Bronchial epithelial cell (primary cell): Measurements from ENCODE around the gene CBLL1. TPM values are rescaled to one million over a fixed set of nuclear protein-coding genes. Genes with fewer than 3 reads are reported as not detected.
A peak's percentile ranks its signal among the peaks of the same experiment; 100 is the strongest.

Source experiments
- DNase-seq: peaks from one replicate; pipeline ENCODE4 v3.0.0-alpha.2; 2010; ENCODE audit warnings: low read depth
- FAIRE-seq: peaks from 2 replicates; lab custom pipeline; 2011; peaks lifted over from hg19 to GRCh38; lab: Jason Lieb, UNC
- H3K27me3 ChIP-seq: 2 replicates; pipeline ENCODE4 v1.5.1; 2011; ENCODE audit warnings: low read length; ENCODE audit not compliant: control insufficient read depth, insufficient read depth
- H3K36me3 ChIP-seq: 2 replicates; pipeline ENCODE4 v1.5.1; 2011; ENCODE audit warnings: low read length; ENCODE audit not compliant: control insufficient read depth, insufficient read depth
- H3K4me3 ChIP-seq: 2 replicates; pipeline ENCODE4 v1.5.1; 2011; ENCODE audit warnings: mild to moderate bottlenecking, low read depth, low read length, control low read depth
- CTCF ChIP-seq: IDR thresholded peaks from 2 replicates; pipeline ENCODE4 v1.5.1; 2011; ENCODE audit warnings: mild to moderate bottlenecking, moderate library complexity, low read length, control low read depth, inconsistent platforms; ENCODE audit not compliant: insufficient read depth, severe bottlenecking
- total RNA-seq: library from RNA; depleted of rRNA; stranded (reverse); fragments of >200 nt; gene quantifications from 2 replicates; pipeline ENCODE4 v1.2.1, GENCODE V29; 2014

The CBLL1 gene
- total RNA-seq = 9.0 and 12.3 TPM in 2 replicates

GRCh38 chr7:107743567-107744344 is at the start of gene CBLL1:
Gene CBLL1 (plus strand): TSS chr7:107744142. CDS start chr7:107744164, 22 bp downstream.
- no peak for FAIRE-seq
- Histone ChIP-seq H3K36me3 (peaks cover under 1% of the 10 kb centered on the region), H3K27me3 (no peaks in the 10 kb centered on the region), H3K4me3 (peak within 1 kb of the TSS; percentile 76)
- TF ChIP-seq CTCF = peak; percentile 78
- peak; percentile 87 for DNase-seq

- no peaks in the 10 kb centered on the region for H3K36me3 ChIP-seq
Observed at GRCh38 chr7:107694386-107694785, 49.6 kb upstream of the CBLL1 start.

GRCh38 chr7:107696330-107696946 is 47.5 kb upstream of the CBLL1 start:
- FAIRE-seq = no peak
- Histone ChIP-seq H3K36me3 (no peaks in the 10 kb centered on the region), H3K4me3 (no peak overlapping the region), H3K27me3 (peaks cover 2% of the 10 kb centered on the region)
- DNase-seq = no peak
- no peak for TF ChIP-seq CTCF

More at GRCh38 chr7:107694386-107694785, 49.6 kb upstream of the CBLL1 start:
- no peak for FAIRE-seq
- Histone ChIP-seq H3K4me3 (no peak overlapping the region), H3K27me3 (peaks cover 2% of the 10 kb centered on the region)
- no peak for TF ChIP-seq CTCF
- no peak for DNase-seq

- H3K4me3 ChIP-seq = no peak overlapping the region
- H3K27me3 ChIP-seq = no peaks in the 10 kb centered on the region
- H3K36me3 ChIP-seq = no peaks in the 10 kb centered on the region
- FAIRE-seq (no peak), DNase-seq (no peak)
- no peak for TF ChIP-seq CTCF
Observed at GRCh38 chr7:107697321-107698049, 46.5 kb upstream of the CBLL1 start.

- Histone ChIP-seq H3K4me3 (no peak overlapping the region), H3K36me3 (no peaks in the 10 kb centered on the region)
Observed at GRCh38 chr7:107700570-107700969, 43.4 kb upstream of the CBLL1 start.

More at GRCh38 chr7:107700570-107700969, 43.4 kb upstream of the CBLL1 start:
- DNase-seq = no peak
- no peaks in the 10 kb centered on the region for H3K27me3 ChIP-seq
- FAIRE-seq = no peak
- no peak for TF ChIP-seq CTCF
